ENCODE results near the gene TSPAN18.
A peak's percentile ranks its signal among the peaks of the same experiment; 100 is the strongest.

Gene TSPAN18, protein sequence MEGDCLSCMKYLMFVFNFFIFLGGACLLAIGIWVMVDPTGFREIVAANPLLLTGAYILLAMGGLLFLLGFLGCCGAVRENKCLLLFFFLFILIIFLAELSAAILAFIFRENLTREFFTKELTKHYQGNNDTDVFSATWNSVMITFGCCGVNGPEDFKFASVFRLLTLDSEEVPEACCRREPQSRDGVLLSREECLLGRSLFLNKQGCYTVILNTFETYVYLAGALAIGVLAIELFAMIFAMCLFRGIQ
- 23.5 reads per million, percentile 50 among the genes with 10 or more reads in this experiment for total RNA-seq

DNA sequence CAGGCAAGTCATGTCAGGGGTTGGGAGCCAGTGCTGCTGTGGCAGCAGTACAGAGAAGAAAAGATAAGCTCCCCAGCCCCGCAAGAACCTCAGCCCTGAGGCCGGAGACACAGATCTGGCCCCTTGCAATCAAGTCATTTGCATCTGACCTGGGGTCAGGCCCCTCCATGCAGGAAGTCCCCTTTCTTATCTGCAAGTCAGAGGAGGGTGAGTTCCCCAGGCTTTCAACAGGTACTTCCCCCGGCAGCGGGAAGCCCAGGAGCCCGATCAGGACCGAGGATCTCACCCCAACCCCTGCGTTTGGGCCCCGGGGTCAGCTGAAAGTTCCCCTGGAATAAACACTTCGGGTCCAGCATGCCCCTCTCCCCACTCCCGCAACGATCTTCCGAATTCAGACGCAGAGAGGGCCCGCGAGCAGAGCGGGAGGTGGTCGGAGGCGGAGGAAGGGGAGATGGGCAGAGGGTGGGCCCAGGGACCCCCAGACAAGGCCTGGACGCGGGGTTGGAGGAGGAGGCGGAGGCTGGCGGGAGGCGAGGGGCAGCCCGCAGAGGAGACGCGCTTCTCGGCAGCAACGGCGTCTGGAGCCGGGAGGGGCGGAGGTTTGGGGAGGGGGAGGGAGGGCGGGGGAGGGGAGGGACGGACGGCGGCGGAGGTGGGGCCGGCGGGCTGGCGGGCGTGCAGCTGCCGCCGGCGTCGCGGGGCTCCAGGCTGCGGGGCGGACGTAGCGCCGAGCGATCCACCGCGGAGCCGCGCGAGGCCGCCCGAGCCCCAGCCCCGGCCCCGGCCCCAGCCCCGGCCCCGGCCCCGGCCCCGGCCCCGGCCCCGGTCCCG is at the start of gene TSPAN18:
TSPAN18 (plus strand) TSS at position 680 of the 831 bp plus-strand sequence. CDS start 179,455 bp downstream, outside the sequence.
- peak; percentile 19 for DNase-seq

DNA sequence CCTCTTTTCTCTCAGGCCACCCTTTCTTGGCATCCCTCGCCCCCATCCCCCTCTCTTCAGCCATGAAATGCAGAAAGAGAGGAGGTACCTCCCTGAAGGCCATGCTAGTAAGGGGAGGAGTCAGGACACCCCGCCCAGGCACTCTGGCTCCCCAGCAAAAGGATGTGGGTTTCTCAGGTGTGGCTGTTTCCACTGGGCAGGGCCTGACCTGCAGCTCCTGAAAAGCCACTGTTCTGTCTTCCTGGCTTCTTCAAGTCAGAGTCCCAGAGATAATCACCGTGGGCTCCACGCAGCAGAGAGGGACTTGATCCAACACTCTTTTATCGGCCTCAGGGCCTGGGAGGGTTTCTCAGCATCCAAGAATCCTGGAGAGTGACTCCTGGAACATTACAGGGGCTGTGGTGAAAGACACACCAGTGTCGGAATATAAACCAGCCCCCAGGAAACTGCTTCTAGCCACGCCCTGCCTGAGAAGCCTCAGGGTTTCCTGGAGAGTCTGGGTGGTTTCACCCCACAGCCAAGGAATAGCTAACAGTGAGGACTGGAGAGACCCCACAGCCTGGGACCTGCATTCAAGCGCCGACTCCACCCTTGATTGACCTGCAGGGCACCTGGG is 45.7 kb upstream of the TSPAN18 start:
- no peak for DNase-seq

DNA sequence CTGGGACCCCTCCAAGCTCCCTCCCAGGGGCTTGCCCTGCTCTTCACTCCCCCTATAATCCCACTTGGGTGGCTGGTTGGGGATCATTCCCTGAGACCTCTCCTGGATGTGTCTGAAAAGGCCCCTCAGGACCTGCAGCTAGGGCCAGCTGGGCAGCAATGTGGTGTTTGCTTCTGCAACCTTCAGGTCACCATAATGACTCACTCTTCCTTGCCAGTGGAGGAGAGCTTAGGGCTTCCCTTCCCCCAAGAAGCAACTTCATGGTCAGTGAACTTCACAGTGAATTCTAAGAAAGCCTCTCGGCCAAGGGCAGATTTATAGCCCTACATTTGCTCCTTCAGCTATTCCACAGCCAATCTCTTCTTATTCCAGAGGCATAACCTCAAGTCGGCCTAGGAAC is 45.1 kb upstream of the TSPAN18 start:
- DNase-seq, result no peak

DNA sequence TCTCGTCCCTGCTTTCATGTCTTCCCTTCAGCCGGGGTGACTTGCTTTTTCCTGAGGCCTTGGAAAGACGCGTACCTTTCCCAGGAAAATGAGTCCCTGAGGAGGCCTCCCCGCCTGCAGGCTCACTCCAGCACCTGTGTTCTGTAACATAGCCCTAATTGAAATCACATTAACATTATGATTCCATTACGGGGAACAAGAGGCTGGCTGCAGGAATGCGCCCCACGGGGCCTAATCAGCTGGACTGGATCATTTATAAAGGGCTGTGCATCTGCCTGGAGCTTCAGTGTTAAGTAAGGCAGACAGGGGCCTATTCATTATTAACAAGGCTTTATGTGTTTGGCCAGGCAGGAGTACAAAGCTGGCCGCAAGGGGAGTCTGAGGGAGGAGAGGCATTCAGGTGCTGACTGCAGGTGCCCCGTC is 41.9 kb upstream of the TSPAN18 start:
- DNase-seq, result no peak

DNA sequence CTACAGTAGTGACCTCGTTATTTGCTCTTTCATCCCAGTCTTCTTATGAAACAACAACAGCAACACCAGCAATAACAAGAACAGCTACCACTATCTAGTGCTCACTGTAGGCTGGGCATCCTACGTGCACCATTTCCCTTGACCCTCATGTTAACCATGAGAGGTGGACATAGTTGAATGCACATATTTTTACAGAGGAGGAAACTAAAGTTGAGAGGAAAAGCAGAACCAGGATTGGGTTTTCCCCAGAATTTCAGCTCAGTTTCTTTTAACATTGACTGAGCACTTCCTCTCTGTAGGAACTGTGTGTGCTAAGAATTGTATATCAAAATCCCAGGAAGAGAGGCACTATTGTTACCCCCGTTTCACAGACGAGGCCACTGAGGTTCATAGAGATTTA is 39.4 kb upstream of the TSPAN18 start:
- DNase-seq, result no peak

DNA sequence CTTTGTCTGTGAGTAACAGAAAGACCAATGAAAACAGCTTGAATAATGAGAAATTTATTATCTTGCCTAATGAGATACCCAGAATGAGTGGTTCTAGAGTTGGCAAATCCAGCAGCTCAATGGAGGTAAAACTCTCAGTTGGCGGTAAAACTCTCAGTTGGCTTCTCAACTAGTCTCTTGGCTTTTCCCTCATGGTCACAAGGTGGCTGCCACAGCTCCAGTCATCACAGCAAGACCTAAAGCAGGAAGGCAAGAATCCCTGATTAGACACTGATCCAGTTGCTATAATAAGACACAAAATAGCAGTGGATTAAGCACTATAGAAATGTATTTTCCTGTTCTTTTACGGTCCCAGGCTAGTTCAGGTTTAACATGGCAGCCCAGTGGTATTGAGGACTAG is 37.5 kb upstream of the TSPAN18 start:
- no peak for DNase-seq

DNA sequence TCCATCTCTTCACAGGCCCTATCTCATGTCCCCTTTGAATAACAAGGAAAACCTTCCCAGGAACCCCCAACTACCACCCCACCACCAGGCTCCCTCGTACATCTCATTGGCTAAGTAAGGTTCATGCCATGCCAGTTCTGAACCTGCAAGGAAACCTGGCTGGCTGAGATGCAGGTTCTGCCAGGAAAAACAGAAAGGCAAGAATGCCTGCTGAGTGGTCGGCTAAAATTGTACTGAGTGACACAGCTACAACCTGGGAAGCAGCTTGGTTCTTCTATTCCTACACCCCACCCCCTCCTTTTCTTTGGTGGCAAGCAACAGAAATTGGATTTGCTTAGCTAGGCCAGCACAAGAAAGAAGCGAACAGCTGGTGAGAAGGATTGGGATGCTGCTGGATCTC is 36.1 kb upstream of the TSPAN18 start:
- no peak for DNase-seq

DNA sequence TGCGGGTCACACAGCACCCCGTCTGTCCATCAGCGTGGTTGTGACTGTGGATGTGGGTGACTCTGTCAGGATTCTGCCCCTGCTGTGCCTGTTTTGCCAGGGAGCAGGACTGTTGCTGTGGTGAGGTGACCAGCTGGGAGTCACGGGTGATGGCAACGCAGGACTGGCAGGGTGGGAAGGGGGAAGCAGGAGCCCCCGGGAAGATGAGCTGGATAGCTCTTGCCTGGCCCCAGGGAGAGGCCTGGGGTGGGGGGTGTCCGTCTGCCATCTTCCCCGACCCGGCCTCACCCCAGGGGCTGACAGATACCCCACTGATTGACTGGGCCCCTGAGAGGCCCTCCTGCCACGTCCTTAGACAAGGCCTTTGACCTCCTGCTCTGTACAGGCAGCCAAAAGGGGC is 34.3 kb upstream of the TSPAN18 start:
- no peak for DNase-seq

DNA sequence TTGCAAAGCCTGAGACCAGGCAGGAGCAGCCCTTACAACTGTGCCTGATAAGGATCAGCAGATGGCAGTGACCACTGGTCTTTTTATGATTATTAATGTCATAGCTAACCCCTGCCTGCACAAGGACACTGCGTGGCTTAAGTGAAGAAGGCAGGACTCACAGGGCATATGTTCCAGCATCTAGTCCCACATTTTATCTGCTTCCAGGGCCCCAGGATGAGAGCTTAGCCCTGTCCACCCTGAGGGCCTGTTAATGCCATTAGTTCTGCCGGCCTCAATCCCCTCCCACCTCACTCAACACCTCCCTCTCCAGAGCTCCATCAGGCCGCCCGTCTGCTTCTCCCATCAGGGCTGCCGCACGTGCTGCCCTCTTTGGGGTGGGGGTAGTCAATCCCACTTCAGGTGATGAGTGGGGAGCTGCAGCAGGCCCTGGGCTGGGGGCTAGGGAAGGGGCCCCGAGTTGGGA is 33.1 kb upstream of the TSPAN18 start:
- no peak for DNase-seq

DNA sequence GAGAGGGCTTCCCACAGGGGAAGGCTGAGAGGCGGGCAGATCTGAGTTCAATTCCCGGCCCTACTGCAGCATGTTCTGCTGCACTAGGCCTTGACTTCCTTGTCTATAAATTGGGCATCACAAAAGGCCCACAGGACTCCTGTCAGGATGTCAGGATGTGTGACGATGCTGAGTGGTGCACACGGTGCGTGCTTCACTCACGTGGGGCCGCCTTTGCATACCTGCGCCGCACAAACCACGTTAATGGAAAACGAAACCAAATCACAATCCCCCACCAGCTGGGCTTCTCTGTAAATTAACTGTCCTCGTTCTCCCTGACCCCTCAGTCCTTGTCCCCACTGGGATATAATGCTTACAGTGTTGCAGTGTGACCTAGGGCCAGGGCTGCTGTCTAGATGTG is 32.3 kb upstream of the TSPAN18 start:
- no peak for DNase-seq

DNA sequence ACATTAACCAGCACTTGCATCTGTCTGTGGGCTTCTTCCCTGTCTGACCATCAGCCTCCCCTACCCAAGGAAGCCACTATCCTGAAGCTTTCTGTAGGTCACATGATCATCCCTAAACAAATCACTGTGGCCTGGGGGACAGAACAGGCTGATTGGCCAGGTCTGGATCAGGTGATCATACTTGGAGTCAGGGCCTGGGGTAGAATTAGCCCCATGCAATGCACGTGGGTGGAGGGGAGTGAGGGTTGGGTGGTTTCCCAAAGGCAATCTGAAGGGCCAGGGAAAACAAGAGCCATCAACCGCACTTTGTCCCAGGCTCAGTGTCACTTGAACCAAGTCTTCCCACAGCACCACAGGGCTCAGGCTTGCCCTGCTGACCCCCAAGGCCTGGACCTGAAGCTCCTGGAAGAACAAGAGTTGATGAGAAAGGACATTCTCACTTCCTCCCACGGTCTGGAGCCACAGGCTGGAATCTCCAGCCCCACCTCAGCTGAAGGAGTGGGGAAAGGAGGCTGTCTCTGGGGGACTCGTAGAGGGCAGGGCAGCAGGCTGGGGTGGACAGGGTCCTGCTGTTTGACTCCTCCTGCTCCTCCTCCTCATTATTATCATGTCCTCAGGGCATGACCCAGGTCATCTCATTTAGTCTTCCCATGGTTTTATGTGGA is 31.5 kb upstream of the TSPAN18 start:
- no peak for DNase-seq

DNA sequence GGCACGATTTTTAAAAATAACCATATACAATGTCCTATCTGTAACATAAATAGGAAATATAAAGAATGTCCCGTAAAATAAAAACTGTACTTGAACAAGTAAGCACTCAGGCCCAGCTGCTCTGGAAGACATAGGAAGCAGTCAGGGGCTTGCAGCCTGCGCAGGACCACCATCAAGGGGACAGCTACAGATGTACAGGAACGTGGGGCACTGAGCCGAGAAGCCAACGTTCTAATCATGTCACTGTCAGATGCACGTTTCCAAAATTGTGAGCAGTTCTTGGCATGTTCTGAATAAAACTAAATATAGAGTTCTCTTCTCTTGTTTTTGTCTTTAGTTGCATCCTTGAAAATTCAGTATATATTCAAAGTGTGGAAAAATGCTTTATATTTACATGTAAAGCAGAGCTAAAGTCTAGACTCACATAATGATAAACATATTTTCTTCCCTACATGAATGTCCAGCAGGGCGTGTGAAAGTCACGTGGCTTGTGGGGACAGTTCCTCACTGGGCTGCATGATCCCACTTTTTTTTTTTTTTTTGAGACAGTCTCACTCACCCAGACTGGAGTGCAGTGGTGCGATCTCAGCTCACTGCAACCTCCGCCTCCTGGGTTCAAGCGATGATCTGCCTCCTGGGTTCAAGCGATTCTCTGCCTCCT is 28.4 kb upstream of the TSPAN18 start:
- no peak for DNase-seq

DNA sequence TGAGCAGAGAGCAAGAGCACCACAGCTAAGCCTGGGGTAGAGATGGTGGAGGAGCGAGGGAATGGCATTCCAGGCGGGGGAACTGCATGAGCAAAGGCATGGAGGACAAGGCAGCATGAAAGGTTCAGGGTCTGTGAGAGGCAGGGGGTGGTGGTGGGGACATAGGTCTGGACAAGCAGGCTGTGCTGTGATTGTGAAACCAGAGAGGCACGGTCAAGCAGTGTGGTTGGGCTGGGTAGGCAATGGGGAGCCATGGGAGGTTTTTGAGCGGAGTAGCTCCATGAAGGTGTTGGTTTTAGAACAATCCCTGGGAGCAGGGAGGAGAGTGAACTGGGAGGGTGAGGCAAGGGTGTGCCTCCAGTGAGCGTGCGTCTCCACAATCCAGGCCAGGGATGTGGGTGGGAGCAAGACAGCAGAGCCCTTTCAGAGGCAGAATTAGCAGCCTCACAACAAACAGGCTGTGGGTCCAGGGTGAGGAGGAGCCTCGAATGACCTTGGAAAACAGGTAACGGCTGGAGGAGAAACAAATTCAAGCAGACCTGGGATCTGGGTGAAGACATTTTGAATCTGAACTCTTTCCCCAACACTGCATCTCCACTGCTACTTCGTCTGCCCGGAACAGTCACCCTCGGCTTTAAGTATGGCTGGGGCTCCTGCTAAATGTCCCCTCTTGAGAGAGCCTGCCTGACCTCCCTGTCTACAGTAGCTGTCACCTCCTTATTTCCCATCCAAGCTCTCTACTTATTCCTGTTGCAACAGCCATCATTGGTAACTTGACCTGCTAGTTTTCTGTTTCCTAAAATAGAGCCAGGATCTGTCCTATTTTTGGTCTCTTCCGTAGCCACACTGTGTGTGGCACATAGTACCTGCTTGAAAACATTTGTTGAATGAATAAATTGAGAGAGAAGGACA is 27.0 kb upstream of the TSPAN18 start:
- no peak for DNase-seq

DNA sequence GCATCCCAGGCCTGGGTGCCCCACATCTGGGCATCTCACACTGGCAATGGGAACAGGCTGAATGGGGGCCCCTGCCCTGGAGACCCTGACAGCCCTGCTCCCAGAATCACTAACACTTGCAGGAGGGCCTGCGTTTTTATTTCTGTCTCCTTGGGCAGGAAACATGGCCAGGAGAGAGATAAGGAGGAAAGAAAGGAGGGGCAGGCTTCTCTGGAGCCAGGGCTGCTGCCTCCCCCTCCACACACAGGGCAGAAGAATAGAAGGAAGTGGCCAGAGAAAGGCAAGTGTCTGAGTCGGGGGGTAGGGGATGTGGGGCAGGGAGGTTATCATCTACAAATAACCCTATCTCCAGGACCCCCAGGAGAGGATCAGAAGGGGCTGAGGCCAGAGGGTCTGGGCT is 25.5 kb upstream of the TSPAN18 start:
- DNase-seq, result no peak

DNA sequence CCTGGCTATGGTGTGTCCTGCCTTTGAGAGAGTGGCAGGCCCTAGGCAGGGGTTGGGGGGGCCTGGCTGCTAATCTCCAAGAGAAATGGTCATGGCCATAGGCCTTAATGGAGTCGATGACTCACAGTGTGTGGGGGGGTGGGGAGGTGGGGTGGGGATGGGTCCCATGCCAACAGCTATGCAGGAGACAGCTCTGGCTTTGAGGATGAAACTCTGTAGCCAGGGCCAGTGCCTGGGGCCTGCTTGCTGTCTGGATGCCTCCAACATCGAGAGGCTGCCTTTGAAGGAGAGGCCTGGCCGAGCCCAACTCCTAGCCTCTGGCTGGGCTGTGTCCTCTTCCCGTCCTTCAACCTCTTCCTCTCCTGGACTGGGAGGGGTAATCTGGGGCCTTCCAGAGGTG is 23.9 kb upstream of the TSPAN18 start:
- DNase-seq, result no peak

DNA sequence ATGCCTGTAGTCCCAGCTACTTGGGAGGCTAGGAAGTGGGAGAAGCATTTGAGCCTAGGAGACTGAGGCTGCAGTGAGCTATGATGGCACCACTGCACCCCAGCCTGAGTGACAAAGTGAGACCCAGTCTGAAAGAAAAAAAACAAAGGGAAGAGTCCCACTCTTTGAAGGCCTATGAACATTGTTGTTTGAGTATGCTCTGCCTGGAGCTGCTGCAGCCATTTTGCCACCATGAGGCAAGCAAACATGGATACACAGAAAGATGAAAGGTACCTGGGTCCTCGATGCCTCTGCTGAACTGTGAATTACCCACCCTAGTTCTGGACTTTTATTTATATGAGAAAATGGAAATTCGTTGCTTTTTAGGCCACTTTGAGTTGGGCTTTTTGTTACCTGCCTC is 19.7 kb upstream of the TSPAN18 start:
- DNase-seq, result no peak

DNA sequence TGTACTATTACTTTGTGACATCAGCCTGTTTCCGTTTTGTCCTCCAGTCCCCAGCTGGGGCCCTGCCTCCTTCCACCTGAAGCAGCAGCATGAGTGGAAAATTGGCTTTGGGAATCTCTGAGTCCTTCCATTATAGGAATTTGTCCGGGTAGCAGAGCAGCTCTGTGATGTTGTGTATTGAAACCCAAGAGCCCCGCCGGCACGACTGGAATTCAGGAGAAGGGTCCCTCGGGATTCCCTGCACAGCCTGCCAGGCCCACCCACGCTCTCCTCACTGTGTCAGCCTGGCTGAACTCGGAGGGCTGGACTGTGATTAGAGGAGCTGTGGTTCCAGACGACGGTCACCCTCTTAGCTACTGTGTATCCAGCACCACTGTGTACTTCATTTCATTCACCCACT is 18.8 kb upstream of the TSPAN18 start:
- DNase-seq, result no peak

DNA sequence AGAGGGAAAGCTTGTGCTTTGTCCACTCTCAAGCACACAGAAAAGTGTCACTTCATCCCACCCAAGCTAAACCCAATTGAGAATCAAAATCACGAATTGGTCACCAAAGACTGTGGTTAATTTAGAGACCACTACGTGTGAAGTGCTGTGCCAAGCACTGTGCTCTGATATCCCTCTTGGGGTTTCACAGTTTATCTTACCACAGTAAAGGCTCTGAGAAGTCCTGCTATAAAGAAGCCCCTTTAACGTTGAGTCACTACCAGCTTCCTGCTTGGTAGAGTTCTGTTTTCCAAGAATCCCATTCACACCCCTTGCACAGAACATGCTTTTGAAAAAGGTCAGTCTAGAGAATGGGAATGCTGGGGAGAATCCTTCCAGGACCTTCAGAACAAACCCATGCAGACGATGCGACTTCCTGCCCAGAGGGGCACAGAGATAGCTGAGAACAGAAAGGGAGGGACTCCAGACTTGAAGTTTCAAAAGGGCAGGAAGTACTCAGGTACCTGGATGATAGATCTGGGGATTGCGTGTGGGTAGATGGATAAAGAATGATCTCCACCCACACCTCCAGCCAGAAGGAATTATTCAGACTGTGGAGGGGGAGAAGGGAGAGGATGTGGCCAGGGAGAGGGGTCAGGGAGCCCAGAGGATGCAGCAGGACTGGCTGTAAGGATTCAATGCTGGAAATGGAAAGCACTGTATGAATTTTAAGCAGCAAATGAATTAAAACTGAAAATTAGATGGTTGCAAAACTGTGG is 18.1 kb upstream of the TSPAN18 start:
- no peak for DNase-seq

DNA sequence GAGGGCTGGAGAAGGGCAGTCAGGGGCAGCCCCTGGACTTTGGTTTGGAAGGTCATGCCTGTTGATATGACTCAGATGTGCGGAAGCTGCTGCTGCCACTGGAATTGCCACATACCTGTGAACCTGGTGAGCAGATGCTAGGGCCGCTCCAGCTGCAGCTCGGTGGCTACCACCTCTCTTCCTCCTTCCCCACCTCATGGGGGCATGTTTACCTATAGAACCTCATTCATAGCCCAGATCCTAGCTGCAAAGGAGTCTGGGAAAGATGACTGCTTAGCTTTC is 17.5 kb upstream of the TSPAN18 start:
- DNase-seq, result no peak

DNA sequence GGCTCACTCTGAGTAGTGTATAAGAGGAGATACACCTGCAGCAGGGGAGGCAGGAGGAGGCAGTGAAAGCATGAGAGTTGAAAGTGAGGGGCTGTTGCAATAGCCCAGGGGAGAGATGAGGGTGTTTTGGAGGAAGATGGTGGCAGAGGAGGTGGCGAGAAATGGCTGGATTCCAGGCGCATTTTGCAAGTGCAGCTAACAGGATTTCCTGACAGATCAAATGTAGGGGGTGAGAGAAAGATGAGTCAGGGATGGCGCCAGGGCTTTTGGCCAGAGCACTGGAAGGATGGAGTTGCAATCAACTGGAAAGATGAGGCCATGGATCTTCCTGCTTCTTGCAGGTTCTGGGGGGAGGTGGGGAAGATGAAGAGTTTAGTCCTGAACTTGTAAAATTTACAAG is 16.8 kb upstream of the TSPAN18 start:
- no peak for DNase-seq

Data from effector CD4-positive, alpha-beta T cell (primary cell).